Breast epithelium (tissue), 4 donors: ENCODE data around the gene TMEFF2. TPM values are rescaled to one million over a fixed set of nuclear protein-coding genes. Genes with fewer than 3 reads are reported as not detected.

ENCODE experiments used
- DNase-seq, 2 donors: peaks; one replicate each; pipeline ENCODE4 v3.0.0-alpha.2; 2019; ENCODE audit warnings: low spot score in 2 of 2
- H3K27ac ChIP-seq, 2 donors: fragments of 200-600 bp; sonication (generic) in 1 of 2; one replicate each; pipeline ENCODE4 v1.5.1; 2016 to 2019; ENCODE audit warnings: mild to moderate bottlenecking in 1 of 2
- H3K27me3 ChIP-seq, 2 donors: fragments of 200-600 bp; sonication (generic) in 1 of 2; one replicate each; pipeline versions ENCODE4 v1.5.1 to v1.6.0; 2017 to 2019; ENCODE audit warnings: control low read depth in 1 of 2, mild to moderate bottlenecking in 1 of 2
- H3K36me3 ChIP-seq: fragments of 200-600 bp; one replicate; pipeline ENCODE4 v1.5.1; 2019
- H3K4me1 ChIP-seq, 2 donors: fragments of 200-600 bp; sonication (generic); one replicate each; pipeline ENCODE4 v1.5.1; 2016 to 2019; ENCODE audit warnings: control low read depth in 1 of 2
- H3K4me3 ChIP-seq, 3 donors: fragments of 200-600 bp; sonication (generic); 1 replicate in 2 of 3; 2 replicates in 1 of 3; pipeline ENCODE4 v1.5.1; 2016 to 2019; ENCODE audit warnings: mild to moderate bottlenecking in 3 of 3, moderate library complexity in 2 of 3
- H3K9me3 ChIP-seq, 2 donors: fragments of 200-600 bp; sonication (generic) in 1 of 2; one replicate each; pipeline ENCODE4 v1.5.1; 2016 to 2019; ENCODE audit warnings: control low read depth in 1 of 2
- POLR2A ChIP-seq: fragments of 450-650 bp; IDR thresholded peaks from one replicate; pipeline ENCODE4 v1.6.1; 2016; ENCODE audit warnings: antibody characterized with exemption, mild to moderate bottlenecking, moderate library complexity
- POLR2AphosphoS5 ChIP-seq, 3 donors: sonication (generic); formaldehyde crosslinking; IDR thresholded peaks; one replicate each; pipeline ENCODE4 v1.6.1; 2017; ENCODE audit warnings: antibody characterized with exemption in 3 of 3
- intact Hi-C: fragments of 100-400 bp; cut with DNase I; formaldehyde crosslinking; loops from one replicate; pipeline ENCODE4 v1.15.1; 2023; ENCODE audit warnings: low total_unique reads
- total RNA-seq, 3 donors: library from RNA; depleted of rRNA; stranded (reverse); fragments of >200 nt; gene quantifications; one replicate each; pipeline ENCODE4 v1.1.0, GENCODE V29; 2016
- TF ChIP-seq, protein P1 (sequence below), 3 donors: fragments of 450-650 bp; IDR thresholded peaks; one replicate each; pipeline ENCODE4 v1.5.1; 2016 to 2017; ENCODE audit warnings: antibody characterized with exemption in 3 of 3, mild to moderate bottlenecking in 3 of 3, moderate library complexity in 3 of 3

The TMEFF2 gene
- total RNA-seq, 3 donors from 2014 or later = 0.32 TPM; not detected in 2

GRCh38 chr2:191951376-191951775 lies 243.4 kb downstream of the TMEFF2 start:
- Histone ChIP-seq H3K9me3 (no peaks in the 10 kb centered on the region), H3K4me3 (no peak overlapping the region), H3K36me3 (no peaks in the 10 kb centered on the region), H3K27me3 (no peaks in the 10 kb centered on the region), H3K4me1 (no peaks in the 10 kb centered on the region), H3K27ac (no peak overlapping the region)
- no peak for TF ChIP-seq POLR2A
- TF ChIP-seq, protein P1, sequence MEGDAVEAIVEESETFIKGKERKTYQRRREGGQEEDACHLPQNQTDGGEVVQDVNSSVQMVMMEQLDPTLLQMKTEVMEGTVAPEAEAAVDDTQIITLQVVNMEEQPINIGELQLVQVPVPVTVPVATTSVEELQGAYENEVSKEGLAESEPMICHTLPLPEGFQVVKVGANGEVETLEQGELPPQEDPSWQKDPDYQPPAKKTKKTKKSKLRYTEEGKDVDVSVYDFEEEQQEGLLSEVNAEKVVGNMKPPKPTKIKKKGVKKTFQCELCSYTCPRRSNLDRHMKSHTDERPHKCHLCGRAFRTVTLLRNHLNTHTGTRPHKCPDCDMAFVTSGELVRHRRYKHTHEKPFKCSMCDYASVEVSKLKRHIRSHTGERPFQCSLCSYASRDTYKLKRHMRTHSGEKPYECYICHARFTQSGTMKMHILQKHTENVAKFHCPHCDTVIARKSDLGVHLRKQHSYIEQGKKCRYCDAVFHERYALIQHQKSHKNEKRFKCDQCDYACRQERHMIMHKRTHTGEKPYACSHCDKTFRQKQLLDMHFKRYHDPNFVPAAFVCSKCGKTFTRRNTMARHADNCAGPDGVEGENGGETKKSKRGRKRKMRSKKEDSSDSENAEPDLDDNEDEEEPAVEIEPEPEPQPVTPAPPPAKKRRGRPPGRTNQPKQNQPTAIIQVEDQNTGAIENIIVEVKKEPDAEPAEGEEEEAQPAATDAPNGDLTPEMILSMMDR (IDR thresholded peaks at IDR 0.05) = no peak
- TF ChIP-seq POLR2AphosphoS5 (IDR thresholded peaks at IDR 0.05) = no peak
- intact Hi-C loops = no loop called here
- no peak for DNase-seq

DNA sequence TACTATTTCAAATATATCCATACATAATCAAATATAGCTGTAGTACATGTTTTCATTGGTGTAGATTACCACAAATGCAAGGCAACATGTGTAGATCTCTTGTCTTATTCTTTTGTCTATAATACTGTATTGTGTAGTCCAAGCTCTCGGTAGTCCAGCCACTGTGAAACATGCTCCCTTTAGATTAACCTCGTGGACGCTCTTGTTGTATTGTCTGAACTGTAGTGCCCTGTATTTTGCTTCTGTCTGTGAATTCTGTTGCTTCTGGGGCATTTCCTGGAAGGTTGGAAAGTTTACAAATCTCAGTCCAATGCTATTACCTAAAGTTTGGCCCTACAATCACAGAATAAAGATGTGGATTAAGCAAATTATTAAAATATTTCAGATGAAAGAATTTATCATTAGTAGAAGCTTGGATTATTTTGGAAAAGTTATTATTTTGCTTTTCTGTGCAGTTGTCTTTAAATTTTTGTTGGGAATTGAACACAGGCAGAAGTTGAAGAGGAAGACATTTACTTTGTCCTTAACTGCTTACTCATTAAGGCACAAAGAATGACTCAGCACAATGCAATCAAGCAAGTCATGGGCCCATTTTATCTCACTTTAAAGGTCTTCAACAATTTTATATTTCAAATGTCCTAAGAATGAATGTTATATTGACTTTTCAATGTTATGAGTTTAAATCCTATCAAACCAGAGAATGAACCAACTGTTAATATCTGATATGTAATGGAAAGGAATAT lies 244.4 kb downstream of the TMEFF2 start:
- Histone ChIP-seq H3K27ac (no peak overlapping the region), H3K4me1 (no peaks in the 10 kb centered on the region), H3K36me3 (no peaks in the 10 kb centered on the region), H3K4me3 (no peak overlapping the region), H3K27me3 (no peaks in the 10 kb centered on the region), H3K9me3 (no peaks in the 10 kb centered on the region)
- intact Hi-C loops = no loop called here
- TF ChIP-seq POLR2A = no peak
- TF ChIP-seq, protein P1 (IDR thresholded peaks at IDR 0.05) = no peak
- TF ChIP-seq POLR2AphosphoS5 (IDR thresholded peaks at IDR 0.05) = no peak
- DNase-seq = no peak

GRCh38 chr2:191947235-191947634 lies 247.5 kb downstream of the TMEFF2 start:
- Histone ChIP-seq H3K36me3 (no peaks in the 10 kb centered on the region), H3K4me1 (no peaks in the 10 kb centered on the region), H3K27ac (no peak overlapping the region), H3K9me3 (no peaks in the 10 kb centered on the region), H3K27me3 (no peaks in the 10 kb centered on the region), H3K4me3 (no peak overlapping the region)
- intact Hi-C loops = no loop called here
- DNase-seq = no peak
- TF ChIP-seq POLR2A (no peak), POLR2AphosphoS5 (IDR thresholded peaks at IDR 0.05) (no peak)
- TF ChIP-seq, protein P1 (IDR thresholded peaks at IDR 0.05) = no peak

- H3K27ac ChIP-seq = no peak overlapping the region
- no peak for DNase-seq
- TF ChIP-seq, protein P1 (IDR thresholded peaks at IDR 0.05) = no peak
These were observed 248.1 kb downstream of the TMEFF2 start for GRCh38 chr2:191946471-191947182.

GRCh38 chr2:191945623-191946022 lies 249.1 kb downstream of the TMEFF2 start:
- Histone ChIP-seq H3K36me3 (no peaks in the 10 kb centered on the region), H3K27me3 (no peaks in the 10 kb centered on the region), H3K4me1 (no peaks in the 10 kb centered on the region), H3K9me3 (no peaks in the 10 kb centered on the region), H3K4me3 (no peak overlapping the region), H3K27ac (no peak overlapping the region)
- no peak for DNase-seq
- no peak for TF ChIP-seq POLR2AphosphoS5 (IDR thresholded peaks at IDR 0.05)
- TF ChIP-seq, protein P1 (IDR thresholded peaks at IDR 0.05) = no peak
- no peak for TF ChIP-seq POLR2A
- intact Hi-C loops = no loop called here

More at GRCh38 chr2:191946471-191947182, 248.1 kb downstream of the TMEFF2 start:
- intact Hi-C loops = no loop called here
- no peaks in the 10 kb centered on the region for H3K36me3 ChIP-seq
- no peaks in the 10 kb centered on the region for H3K9me3 ChIP-seq
- no peaks in the 10 kb centered on the region for H3K4me1 ChIP-seq
- no peaks in the 10 kb centered on the region for H3K27me3 ChIP-seq
- no peak overlapping the region for H3K4me3 ChIP-seq
